Articular chondrocyte of knee joint (primary cell): ENCODE data around the gene RALB. TPM values are rescaled to one million over a fixed set of nuclear protein-coding genes. Genes with fewer than 3 reads are reported as not detected.

Experiments used
- small RNA-seq: library from RNA; depleted of rRNA; stranded (forward); fragments of <200 nt; gene quantifications from one replicate; pipeline ENCODE3, GENCODE V24; 2012
- total RNA-seq: library from RNA; depleted of rRNA; stranded (reverse); fragments of >200 nt; gene quantifications from 2 replicates; pipeline ENCODE4 v1.2.3, GENCODE V29; 2012

Gene RALB
- total RNA-seq = 61.8 and 75.9 TPM in 2 replicates

DNA sequence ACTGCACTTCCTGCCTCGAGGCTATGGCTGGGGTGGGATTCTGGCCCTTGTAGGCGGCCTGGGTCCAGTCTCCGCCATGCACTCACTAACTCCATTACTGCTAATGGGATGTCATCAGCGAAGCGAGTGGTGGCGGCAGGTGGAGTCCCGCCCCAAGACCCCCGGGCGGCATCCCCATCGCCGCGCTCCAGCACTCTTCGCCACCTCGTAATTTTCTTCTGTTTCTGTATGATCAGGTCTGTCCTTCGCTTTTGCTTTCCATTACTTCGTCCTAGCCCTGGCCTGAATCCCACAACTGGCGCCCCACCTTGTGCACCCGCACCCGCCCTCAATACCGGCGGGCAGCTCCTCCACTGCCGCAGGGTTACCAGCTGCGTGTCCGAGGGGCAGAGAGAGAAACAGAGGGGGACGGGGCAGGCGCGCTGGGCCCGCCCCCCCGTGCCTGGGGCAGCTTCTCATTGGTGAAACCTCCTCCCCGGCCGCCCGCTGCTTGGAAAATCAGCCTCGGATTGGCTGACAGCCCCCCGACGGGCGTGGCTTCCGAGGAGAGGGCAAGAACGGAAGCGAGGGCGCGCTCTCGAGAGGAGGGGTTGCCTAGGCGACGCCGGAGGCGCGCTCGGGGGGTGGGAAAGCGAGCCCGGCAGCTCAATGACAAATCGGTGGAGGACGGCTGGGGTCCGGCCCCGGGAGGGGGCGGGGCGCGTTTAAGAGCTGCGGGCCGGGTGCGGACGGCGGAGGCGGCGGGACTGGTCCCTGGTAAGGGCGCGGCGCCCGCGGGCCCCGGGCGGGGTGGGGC lies at the start of gene RALB:
RALB (plus strand) TSS at position 628 of the 796 bp plus-strand sequence. CDS start 25,813 bp downstream, outside the sequence.

GRCh38 chr2:120223034-120223912 lies 29.4 kb upstream of the RALB start, which contains the start of gene TMEM185B:
Gene TMEM185B, minus strand, starts transcription at chr2:120223400. Its CDS starts 424 bp downstream, at chr2:120222976.

Small RNAs within 50 kb of the gene (small RNA-seq; reads per million reads assigned to genes)
- gene MTND4LP14 = not detected

Other genes with a start within 250 kb of the RALB start
- 6.4 and 10.3 TPM in 2 replicates for gene EPB41L5, start 239.8 kb upstream of the RALB start, total RNA-seq
- 41.1 and 44.7 TPM in 2 replicates for gene TMEM185B, start 29.5 kb upstream of the RALB start, total RNA-seq
- 3.3 and 5.2 TPM in 2 replicates for gene INHBB, start 93.3 kb downstream of the RALB start, total RNA-seq